SK-N-SH (cell line): ENCODE measurements around the gene DGKE. TPM values are rescaled to one million over a fixed set of nuclear protein-coding genes. Genes with fewer than 3 reads are reported as not detected.

Experiments
- CTCF ChIA-PET: fragments of 300-600, 350-600 bp; formaldehyde crosslinking; extraction: SDS; loops from one replicate; lab custom pipeline; 2021; lab: Yijun Ruan, JAX
- POLR2A ChIA-PET: fragments of 350-600 bp; sonication (Branson Sonifier 250); formaldehyde crosslinking; extraction: SDS; loops from one replicate; lab custom pipeline; 2020; ENCODE audit warnings: antibody characterized with exemption, inconsistent platforms; lab: Yijun Ruan, JAX
- DNase-seq: peaks from one replicate; pipeline ENCODE4 v3.0.0; 2012
- H2AFZ ChIP-seq: fragments of 200-600 bp; sonication (generic); 2 replicates; pipeline ENCODE4 v1.8.1; 2016; ENCODE audit warnings: antibody characterized with exemption, mild to moderate bottlenecking, low read depth
- H3F3A ChIP-seq: fragments of 200-600 bp; sonication (generic); replicated peaks from 2 replicates; pipeline ENCODE3; 2016; ENCODE audit warnings: antibody characterized with exemption, mild to moderate bottlenecking; ENCODE audit not compliant: insufficient read depth
- H3K27ac ChIP-seq, 2 experiments: fragments of 200-500 bp in 1 of 2; fragments of 200-600 bp in 1 of 2; sonication (Bioruptor generic) in 1 of 2; sonication (generic), shearing (Covaris generic) in 1 of 2; 2 replicates each; pipeline versions ENCODE4 v1.5.1 to v1.6.1; 2014 to 2016; ENCODE audit warnings: low read depth in 2 of 2, inconsistent platforms in 1 of 2, low read length in 1 of 2, mild to moderate bottlenecking in 1 of 2, mixed read lengths in 1 of 2
- H3K27me3 ChIP-seq: fragments of 200-600 bp; sonication (generic), shearing (Covaris generic); 2 replicates; pipeline ENCODE4 v1.6.1; 2016; ENCODE audit warnings: mixed run types; ENCODE audit not compliant: insufficient read depth
- H3K36me3 ChIP-seq, 2 experiments: fragments of 200-500 bp in 1 of 2; fragments of 200-600 bp in 1 of 2; sonication (Bioruptor generic) in 1 of 2; sonication (generic) in 1 of 2; replicated peaks in 1 of 2; 2 replicates each; pipeline versions ENCODE3 to v1.5.1; 2014 to 2016; ENCODE audit warnings: low read length in 1 of 2, mild to moderate bottlenecking in 1 of 2; ENCODE audit not compliant: insufficient read depth in 2 of 2, control insufficient read depth in 1 of 2
- H3K4me1 ChIP-seq, 2 experiments: fragments of 200-500 bp in 1 of 2; fragments of 200-600 bp in 1 of 2; sonication (Bioruptor generic) in 1 of 2; sonication (generic), shearing (Covaris generic) in 1 of 2; 2 replicates each; pipeline versions ENCODE4 v1.5.1 to v1.6.1; 2014 to 2016; ENCODE audit warnings: low read depth in 1 of 2, low read length in 1 of 2, mixed run types in 1 of 2; ENCODE audit not compliant: insufficient read depth in 2 of 2, control insufficient read depth in 1 of 2
- H3K4me2 ChIP-seq: fragments of 200-600 bp; sonication (generic), shearing (Covaris generic); 2 replicates; pipeline ENCODE4 v1.6.1; 2017; ENCODE audit warnings: mixed run types
- H3K4me3 ChIP-seq, 2 experiments: fragments of 200-500 bp in 1 of 2; fragments of 200-600 bp in 1 of 2; sonication (Bioruptor generic) in 1 of 2; sonication (generic), shearing (Covaris generic) in 1 of 2; 2 replicates each; pipeline versions ENCODE4 v1.5.1 to v1.8.1; 2014 to 2016; ENCODE audit warnings: low read depth in 2 of 2, inconsistent platforms in 1 of 2, low read length in 1 of 2, mild to moderate bottlenecking in 1 of 2, mixed read lengths in 1 of 2, moderate library complexity in 1 of 2
- H3K79me2 ChIP-seq: fragments of 200-600 bp; sonication (generic); 2 replicates; pipeline ENCODE4 v1.8.1; 2017; ENCODE audit warnings: mild to moderate bottlenecking; ENCODE audit not compliant: insufficient read depth
- H3K9ac ChIP-seq: fragments of 200-600 bp; sonication (generic); 2 replicates; pipeline ENCODE4 v1.6.1; 2017; ENCODE audit warnings: mixed run types
- H3K9me2 ChIP-seq: fragments of 200-600 bp; sonication (generic); 2 replicates; pipeline ENCODE4 v1.6.1; 2017; ENCODE audit warnings: mixed run types
- H3K9me3 ChIP-seq: fragments of 200-600 bp; sonication (generic); 2 replicates; pipeline ENCODE4 v1.6.1; 2017; ENCODE audit warnings: mixed run types, mild to moderate bottlenecking, moderate library complexity
- H4K20me1 ChIP-seq: fragments of 200-600 bp; sonication (generic); 2 replicates; pipeline ENCODE4 v1.6.1; 2017; ENCODE audit warnings: mild to moderate bottlenecking, mixed run types; ENCODE audit not compliant: insufficient read depth
- EP300 ChIP-seq, 2 experiments: IDR thresholded peaks; 2 replicates each; pipeline versions ENCODE4 v1.4.0 to v1.6.1; 2012; ENCODE audit warnings: borderline replicate concordance in 1 of 2, low read depth in 1 of 2, low read length in 1 of 2
- EZH2phosphoT487 ChIP-seq: fragments of 200-600 bp; sonication (generic); IDR thresholded peaks from 2 replicates; pipeline ENCODE4 v1.6.1; 2017; ENCODE audit warnings: low read depth, mixed run types, mild to moderate bottlenecking, antibody characterized with exemption, moderate library complexity, borderline replicate concordance
- FOXJ3 ChIP-seq: sonication (generic); formaldehyde crosslinking; IDR thresholded peaks from 2 replicates; pipeline ENCODE4 v1.5.1; 2020; ENCODE audit warnings: mild to moderate bottlenecking, missing genetic modification reagents
- GATA2 ChIP-seq: sonication (generic); formaldehyde crosslinking; IDR thresholded peaks from 2 replicates; pipeline ENCODE4 v1.5.0; 2020; ENCODE audit warnings: mild to moderate bottlenecking, missing genetic modification reagents
- JUND ChIP-seq: IDR thresholded peaks from 2 replicates; pipeline ENCODE4 v1.4.0; 2012
- MEF2A ChIP-seq: IDR thresholded peaks from 2 replicates; pipeline ENCODE4 v1.4.0; 2012; ENCODE audit warnings: low read depth, borderline replicate concordance
- NFIC ChIP-seq: IDR thresholded peaks from 2 replicates; pipeline ENCODE4 v1.4.0; 2012; ENCODE audit warnings: borderline replicate concordance
- RAD21 ChIP-seq: IDR thresholded peaks from 2 replicates; pipeline ENCODE4 v1.6.1; 2012; ENCODE audit warnings: mild to moderate bottlenecking, low read length
- RCOR1 ChIP-seq: fragments of 150-350 bp; IDR thresholded peaks from 2 replicates; pipeline ENCODE4 v1.6.1; 2017; ENCODE audit warnings: antibody characterized with exemption, low read length
- RFX5 ChIP-seq: IDR thresholded peaks from 2 replicates; pipeline ENCODE4 v1.6.1; 2012; ENCODE audit warnings: mild to moderate bottlenecking, improper control_type of control experiment, low read length
- RXRA ChIP-seq: IDR thresholded peaks from 2 replicates; pipeline ENCODE4 v1.4.0; 2012; ENCODE audit warnings: low read depth, mild to moderate bottlenecking, borderline replicate concordance
- SMC3 ChIP-seq: IDR thresholded peaks from 2 replicates; pipeline ENCODE4 v1.6.1; 2012; ENCODE audit warnings: low read depth, low read length, improper control_type of control experiment
- TAF1 ChIP-seq: IDR thresholded peaks from 2 replicates; pipeline ENCODE4 v1.6.1; 2012; ENCODE audit warnings: low read depth, mild to moderate bottlenecking, low read length, moderate library complexity, borderline replicate concordance
- TEAD4 ChIP-seq: IDR thresholded peaks from 2 replicates; pipeline ENCODE4 v1.4.0; 2012; ENCODE audit warnings: mild to moderate bottlenecking, borderline replicate concordance; ENCODE audit not compliant: insufficient read depth
- YY1 ChIP-seq: IDR thresholded peaks from 2 replicates; pipeline ENCODE4 v1.4.0; 2012; ENCODE audit warnings: low read depth, mild to moderate bottlenecking
- ZBTB33 ChIP-seq: IDR thresholded peaks from 2 replicates; pipeline ENCODE4 v1.4.0; 2012; ENCODE audit warnings: low read depth, borderline replicate concordance
- WGBS: methylation state at CpG from one replicate; pipeline ENCODE4 v1.1.6; 2017; ENCODE audit warnings: low lambda C conversion rate; 5-methylcytosine and 5-hydroxymethylcytosine counted together
- polyA plus RNA-seq, 3 experiments: library from polyadenylated mRNA; depleted of rRNA; stranded (reverse); fragments of >200 nt; gene quantifications; 2 replicates each; pipeline ENCODE4 v1.2.3, GENCODE V29; 2012
- TF ChIP-seq, protein P1 (sequence below): IDR thresholded peaks from 2 replicates; pipeline ENCODE4 v1.4.0; 2012; ENCODE audit warnings: low read depth
- TF ChIP-seq, protein P2 (sequence below): IDR thresholded peaks from 2 replicates; pipeline ENCODE4; 2012
- TF ChIP-seq, protein P3 (sequence below): fragments of 200-600 bp; sonication (generic); IDR thresholded peaks from 2 replicates; pipeline ENCODE4 v1.6.1; 2017; ENCODE audit warnings: antibody characterized with exemption, mild to moderate bottlenecking, moderate library complexity
- TF ChIP-seq, protein P4 (sequence below): fragments of 150-350 bp; IDR thresholded peaks from 2 replicates; pipeline ENCODE4 v1.6.1; 2016; ENCODE audit warnings: mild to moderate bottlenecking, low read depth, low read length

DGKE gene
- polyA plus RNA-seq, 1 of the 3 experiments (the other 2 are of a cell fraction), result 2.4 TPM

DNA sequence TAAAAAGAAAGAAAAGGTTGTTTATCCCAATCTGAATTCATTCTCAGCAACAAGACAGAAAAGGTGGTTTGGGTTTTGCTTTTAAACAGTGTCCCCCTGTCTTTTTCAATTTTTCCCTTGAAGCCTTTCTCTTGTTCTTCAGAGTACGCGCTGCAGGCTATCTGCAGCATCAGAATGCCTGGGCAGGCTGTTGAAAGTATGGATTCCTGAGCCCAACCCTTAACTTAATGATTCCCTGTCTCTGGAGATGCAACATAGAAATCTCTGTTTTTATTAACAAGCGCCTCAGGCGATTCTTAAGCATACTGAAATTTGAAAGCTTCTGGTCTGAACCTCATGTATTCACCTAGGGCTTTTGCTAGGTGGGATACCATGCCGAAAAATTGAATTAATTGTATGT, 32.1 kb downstream of the DGKE start (continued):
- TF ChIP-seq ZBTB33, result no peak
- no peak for TF ChIP-seq EZH2phosphoT487
- no peak for TF ChIP-seq MEF2A
- TF ChIP-seq GATA2, result no peak
- TF ChIP-seq YY1, result no peak
- TF ChIP-seq, all 33 proteins: peak for 0

GRCh38 chr17:56866496-56866895, 32.5 kb downstream of the DGKE start:
- H4K20me1 ChIP-seq, result no peaks in the 10 kb centered on the region
- peaks cover 31 to 40% of the 10 kb centered on the region in 2 experiments for H3K36me3 ChIP-seq
- POLR2A ChIA-PET, result no interaction called here
- no peak overlapping the region for H3K4me2 ChIP-seq
- peaks cover 0 to 5% of the 10 kb centered on the region in 2 experiments; a peak in 2 of 4 replicates for H3K4me1 ChIP-seq
- H3K79me2 ChIP-seq, result no peaks in the 10 kb centered on the region
- 37% methylated on average over 3 of the region's 3 CpGs for WGBS
- peaks cover 29% of the 10 kb centered on the region for H3F3A ChIP-seq
- no peak overlapping the region for H3K4me3 ChIP-seq
- no peak for DNase-seq
- TF ChIP-seq, protein P1, sequence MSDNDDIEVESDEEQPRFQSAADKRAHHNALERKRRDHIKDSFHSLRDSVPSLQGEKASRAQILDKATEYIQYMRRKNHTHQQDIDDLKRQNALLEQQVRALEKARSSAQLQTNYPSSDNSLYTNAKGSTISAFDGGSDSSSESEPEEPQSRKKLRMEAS, result no peak
- TF ChIP-seq JUND (no peak), ZBTB33 (no peak), EP300 (IDR thresholded peaks at IDR 0.05; ENCODE audit: borderline replicate concordance in 1 of 2, low read depth in 1 of 2, low read length in 1 of 2) (no peak), SMC3 (peak; percentile 18; the same call in 1 of the 2 replicates), TAF1 (no peak), MEF2A (no peak), RFX5 (no peak), TEAD4 (no peak), RAD21 (peak; percentile 55), NFIC (no peak), RCOR1 (no peak), FOXJ3 (CRISPR knock-in tag) (no peak), RXRA (no peak)
- TF ChIP-seq, protein P2, sequence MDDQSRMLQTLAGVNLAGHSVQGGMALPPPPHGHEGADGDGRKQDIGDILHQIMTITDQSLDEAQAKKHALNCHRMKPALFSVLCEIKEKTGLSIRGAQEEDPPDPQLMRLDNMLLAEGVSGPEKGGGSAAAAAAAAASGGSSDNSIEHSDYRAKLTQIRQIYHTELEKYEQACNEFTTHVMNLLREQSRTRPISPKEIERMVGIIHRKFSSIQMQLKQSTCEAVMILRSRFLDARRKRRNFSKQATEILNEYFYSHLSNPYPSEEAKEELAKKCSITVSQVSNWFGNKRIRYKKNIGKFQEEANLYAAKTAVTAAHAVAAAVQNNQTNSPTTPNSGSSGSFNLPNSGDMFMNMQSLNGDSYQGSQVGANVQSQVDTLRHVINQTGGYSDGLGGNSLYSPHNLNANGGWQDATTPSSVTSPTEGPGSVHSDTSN, result no peak
- TF ChIP-seq, protein P3, sequence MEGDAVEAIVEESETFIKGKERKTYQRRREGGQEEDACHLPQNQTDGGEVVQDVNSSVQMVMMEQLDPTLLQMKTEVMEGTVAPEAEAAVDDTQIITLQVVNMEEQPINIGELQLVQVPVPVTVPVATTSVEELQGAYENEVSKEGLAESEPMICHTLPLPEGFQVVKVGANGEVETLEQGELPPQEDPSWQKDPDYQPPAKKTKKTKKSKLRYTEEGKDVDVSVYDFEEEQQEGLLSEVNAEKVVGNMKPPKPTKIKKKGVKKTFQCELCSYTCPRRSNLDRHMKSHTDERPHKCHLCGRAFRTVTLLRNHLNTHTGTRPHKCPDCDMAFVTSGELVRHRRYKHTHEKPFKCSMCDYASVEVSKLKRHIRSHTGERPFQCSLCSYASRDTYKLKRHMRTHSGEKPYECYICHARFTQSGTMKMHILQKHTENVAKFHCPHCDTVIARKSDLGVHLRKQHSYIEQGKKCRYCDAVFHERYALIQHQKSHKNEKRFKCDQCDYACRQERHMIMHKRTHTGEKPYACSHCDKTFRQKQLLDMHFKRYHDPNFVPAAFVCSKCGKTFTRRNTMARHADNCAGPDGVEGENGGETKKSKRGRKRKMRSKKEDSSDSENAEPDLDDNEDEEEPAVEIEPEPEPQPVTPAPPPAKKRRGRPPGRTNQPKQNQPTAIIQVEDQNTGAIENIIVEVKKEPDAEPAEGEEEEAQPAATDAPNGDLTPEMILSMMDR, result peak; percentile 41
- TF ChIP-seq, protein P4, sequence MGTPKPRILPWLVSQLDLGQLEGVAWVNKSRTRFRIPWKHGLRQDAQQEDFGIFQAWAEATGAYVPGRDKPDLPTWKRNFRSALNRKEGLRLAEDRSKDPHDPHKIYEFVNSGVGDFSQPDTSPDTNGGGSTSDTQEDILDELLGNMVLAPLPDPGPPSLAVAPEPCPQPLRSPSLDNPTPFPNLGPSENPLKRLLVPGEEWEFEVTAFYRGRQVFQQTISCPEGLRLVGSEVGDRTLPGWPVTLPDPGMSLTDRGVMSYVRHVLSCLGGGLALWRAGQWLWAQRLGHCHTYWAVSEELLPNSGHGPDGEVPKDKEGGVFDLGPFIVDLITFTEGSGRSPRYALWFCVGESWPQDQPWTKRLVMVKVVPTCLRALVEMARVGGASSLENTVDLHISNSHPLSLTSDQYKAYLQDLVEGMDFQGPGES, result no peak
- TF ChIP-seq, all 33 proteins: peak for 3
- no peaks in the 10 kb centered on the region for H3K9me2 ChIP-seq
- H3K9me3 ChIP-seq, result no peaks in the 10 kb centered on the region
- no peak overlapping the region for H2AFZ ChIP-seq
- H3K27ac ChIP-seq, result no peak overlapping the region
- H3K9ac ChIP-seq, result no peak overlapping the region
- H3K27me3 ChIP-seq, result no peaks in the 10 kb centered on the region
- CTCF ChIA-PET, result interaction anchor here (1.8 to 2.1 kb wide), 2 partner anchors 16 to 47 kb away, joined by 7 to 12 read pairs; no protein-coding TSS in a partner anchor
